A549 (cell line): ENCODE results near the gene SIDT2.

Experiments used
- ATOH8 ChIP-seq: fragments of 250-450 bp; sonication (Bioruptor Pico); IDR thresholded peaks from 2 replicates; pipeline ENCODE4 v1.5.0; 2020; ENCODE audit warnings: low read depth, mild to moderate bottlenecking, moderate library complexity
- CHD2 ChIP-seq: fragments of 150-350 bp; IDR thresholded peaks from 2 replicates; pipeline ENCODE4 v1.6.1; 2014; ENCODE audit warnings: low read length; ENCODE audit not compliant: partially characterized antibody
- CTCF ChIP-seq: fragments of >200 bp; sonication (Bioruptor Twin); formaldehyde crosslinking; IDR thresholded peaks from 3 replicates; pipeline ENCODE4 v1.5.1; 2016
- EHMT2 ChIP-seq: fragments of 200-600 bp; sonication (generic); IDR thresholded peaks from 2 replicates; pipeline ENCODE4 v1.6.1; 2016; ENCODE audit warnings: antibody characterized with exemption, low read depth, mild to moderate bottlenecking, moderate library complexity
- MAX ChIP-seq: IDR thresholded peaks from 2 replicates; pipeline ENCODE4 v1.6.1; 2012
- NPAS2 ChIP-seq: fragments of 250-450 bp; sonication (Bioruptor Pico); IDR thresholded peaks from 2 replicates; pipeline ENCODE4 v1.8.0; 2022; ENCODE audit warnings: mild to moderate bottlenecking, moderate library complexity, borderline replicate concordance
- NR3C1 ChIP-seq: fragments of >200 bp; sonication (Bioruptor Twin); formaldehyde crosslinking; IDR thresholded peaks from 3 replicates; pipeline ENCODE4 v1.6.1; 2017
- POLR2A ChIP-seq: IDR thresholded peaks from 2 replicates; pipeline ENCODE4 v1.6.1; 2012; ENCODE audit warnings: mild to moderate bottlenecking, low read length
- POLR2AphosphoS2 ChIP-seq: conservative IDR thresholded peaks from 2 replicates; pipeline ENCODE4 v1.6.1; 2012; ENCODE audit warnings: low read length, improper control_type of control experiment, inconsistent platforms
- RARB ChIP-seq: fragments of 250-450 bp; sonication (Bioruptor Pico); IDR thresholded peaks from 2 replicates; pipeline ENCODE4 v1.8.0; 2021; ENCODE audit warnings: mild to moderate bottlenecking, moderate library complexity

GRCh38 chr11:117175781-117176180 lies 2.8 kb upstream of the SIDT2 start:
- no peak for TF ChIP-seq POLR2A
- TF ChIP-seq MAX = no peak
- no peak for TF ChIP-seq CTCF
- TF ChIP-seq CHD2 = no peak
- no peak for TF ChIP-seq POLR2AphosphoS2
- no peak for TF ChIP-seq EHMT2
- TF ChIP-seq ATOH8 (CRISPR knock-in tag) = no peak
- TF ChIP-seq NR3C1 = no peak
- no peak for TF ChIP-seq RARB (CRISPR knock-in tag)
- TF ChIP-seq NPAS2 = no peak
